Measurements from ENCODE around the gene ACBD5.
"Not testable (repeated sequence)": the region's sequence is repeated elsewhere in the genome, so short reads cannot be mapped to it uniquely, and the experiment has no call there.

Gene ACBD5

DNA sequence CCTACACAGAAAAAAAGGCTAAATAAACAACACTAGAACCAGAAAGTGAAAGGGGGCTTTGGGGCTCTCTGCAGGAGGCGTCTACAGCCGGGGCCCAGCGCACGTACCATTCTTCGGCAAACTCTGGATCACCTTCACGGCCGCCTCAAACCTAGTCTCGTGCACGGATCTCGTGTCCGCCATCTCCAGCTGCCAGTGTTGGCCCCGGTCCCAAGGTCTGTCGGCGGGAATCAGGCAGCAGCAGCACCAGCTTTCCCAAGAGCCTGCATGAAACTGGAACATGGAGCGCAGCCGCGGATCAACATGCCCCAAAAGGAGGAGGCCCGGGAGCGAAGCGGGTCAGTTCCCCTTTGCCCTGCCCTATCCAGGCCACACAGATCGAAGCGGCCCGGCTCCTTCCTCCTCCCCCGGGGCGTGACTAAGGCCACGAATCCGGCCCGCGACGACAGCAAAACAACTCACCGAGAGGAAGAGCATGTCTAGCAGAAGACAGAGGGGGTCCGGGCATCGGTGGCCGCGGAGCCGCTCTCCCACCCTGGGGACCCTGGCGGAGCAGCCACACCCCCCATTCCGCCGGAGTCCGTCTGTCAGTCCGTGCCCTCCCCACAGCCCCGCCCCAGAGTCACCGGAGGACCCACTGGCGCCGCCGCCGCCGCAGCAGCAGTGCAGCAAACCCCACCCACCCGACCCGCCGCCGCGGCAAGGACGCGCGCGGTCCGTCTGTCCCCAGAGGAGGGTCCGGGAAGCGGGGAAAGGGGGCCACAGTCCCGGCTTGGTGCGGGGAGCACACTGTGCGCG, at the start of gene ACBD5:
Gene ACBD5, minus strand, starts transcription at position 586 of the 798 bp plus-strand sequence. Its CDS starts 109 bp downstream, at position 477.
- peak; percentile 83 for DNase-seq (ENCODE audit: low spot score)

GRCh38 chr10:27285093-27285492, 44.5 kb upstream of the ACBD5 start:
- peak; percentile 8 for DNase-seq (ENCODE audit: low spot score)

DNA sequence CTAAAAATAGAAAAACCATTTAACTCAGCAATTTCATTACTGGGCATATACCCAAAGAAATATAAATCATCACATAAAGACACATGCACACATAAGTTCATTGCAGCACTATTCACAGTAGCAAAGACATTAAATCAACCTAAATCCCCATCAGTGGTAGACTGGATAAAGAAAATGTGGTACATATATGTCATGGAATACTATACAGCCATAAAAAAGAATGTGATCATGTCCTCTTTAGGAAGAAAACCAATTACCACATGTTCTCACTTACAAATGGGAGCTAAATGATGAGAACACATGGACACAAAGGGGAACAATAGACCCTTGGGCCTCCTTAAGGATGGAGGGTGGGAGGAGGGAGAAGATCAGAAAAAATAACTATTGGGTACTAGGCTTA, 36.0 kb upstream of the ACBD5 start:
- no peak for DNase-seq (ENCODE audit: low spot score)

GRCh38 chr10:27266025-27266424, 25.4 kb upstream of the ACBD5 start:
- DNase-seq (ENCODE audit: low spot score) = not testable (repeated sequence)

DNA sequence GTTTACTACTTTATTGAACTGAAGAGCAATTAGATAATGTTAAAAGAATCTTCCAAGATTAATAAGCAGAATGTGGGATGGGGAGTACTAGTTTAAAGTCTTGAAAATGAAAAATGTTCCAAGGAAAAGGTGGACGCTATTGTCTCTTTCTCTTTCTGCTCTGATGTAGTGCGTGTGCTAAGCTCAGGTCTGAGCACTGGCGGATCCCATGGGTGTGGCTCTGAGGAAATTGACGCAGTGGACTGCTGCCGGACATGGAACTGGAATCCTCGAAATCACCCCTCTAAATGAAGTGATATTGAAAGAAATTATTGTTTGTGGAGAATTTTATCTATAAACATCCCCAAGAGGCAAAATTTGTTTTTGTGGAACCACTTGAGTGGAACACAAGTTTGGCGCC, 22.2 kb upstream of the ACBD5 start:
- not testable (repeated sequence) for DNase-seq (ENCODE audit: low spot score)

GRCh38 chr10:27258838-27259812, 18.5 kb upstream of the ACBD5 start:
- peak; percentile 18 for DNase-seq (ENCODE audit: low spot score)

DNA sequence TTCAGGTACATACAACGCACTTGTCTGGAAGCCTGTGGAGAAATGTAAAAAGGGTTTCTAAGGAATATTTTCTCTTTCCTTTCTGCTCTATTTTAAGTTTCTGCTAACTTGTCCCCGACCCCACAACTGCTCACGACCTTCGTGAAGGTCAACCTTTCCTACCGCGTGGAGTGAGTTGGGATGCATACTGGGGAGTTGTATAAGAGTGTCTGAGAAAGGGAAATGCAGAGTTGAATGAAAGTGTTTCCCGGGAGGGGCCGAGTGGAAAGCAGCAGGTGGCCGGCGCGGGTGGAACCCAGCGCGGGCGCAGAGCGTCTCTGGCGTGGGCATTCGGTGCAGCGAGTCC, 17.9 kb upstream of the ACBD5 start:
- DNase-seq (ENCODE audit: low spot score) = peak; percentile 9

DNA sequence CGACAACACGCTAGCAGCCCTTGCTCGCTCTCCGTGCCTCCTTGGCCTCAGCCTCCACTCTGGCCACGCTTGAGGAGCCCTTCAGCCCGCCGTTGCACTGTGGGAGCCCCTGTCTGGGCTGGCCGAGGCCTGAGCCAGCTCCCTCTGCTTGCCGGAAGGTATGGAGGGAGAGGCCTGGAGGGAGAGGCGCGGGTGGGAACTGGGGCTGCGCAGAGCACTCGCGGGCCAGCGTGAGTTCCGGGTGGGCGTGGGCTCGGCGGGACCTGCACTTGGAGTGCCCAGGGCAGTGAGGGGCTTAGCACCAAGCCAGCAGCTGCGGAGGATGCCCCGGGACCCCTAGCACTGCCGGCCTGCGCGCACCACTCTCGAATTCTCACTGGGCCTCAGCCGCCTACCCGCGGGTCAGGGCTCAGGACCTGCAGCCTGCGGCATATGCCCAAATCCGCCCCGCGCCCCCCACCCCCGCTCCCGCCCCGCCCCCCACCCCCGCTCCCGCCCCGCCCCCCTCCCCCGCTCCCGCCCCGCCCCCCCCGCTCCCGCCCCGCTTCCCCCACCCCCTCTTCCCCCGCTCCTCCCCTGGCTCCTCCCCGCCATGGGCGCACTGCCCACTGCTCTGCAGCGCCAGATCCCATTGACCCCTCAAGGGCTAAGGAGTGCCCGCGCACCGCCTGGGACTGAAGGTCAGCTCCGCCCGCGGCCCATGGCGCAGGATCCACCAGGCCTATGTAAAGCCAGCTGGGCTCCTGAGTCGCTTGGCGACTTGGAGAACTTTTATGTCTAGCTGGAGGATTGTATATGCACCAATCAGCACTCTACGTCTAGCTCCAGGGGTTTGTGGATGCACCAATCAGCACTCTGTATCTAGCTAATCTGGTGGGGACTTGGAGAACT, 15.9 kb upstream of the ACBD5 start:
- no peak for DNase-seq (ENCODE audit: low spot score)

DNA sequence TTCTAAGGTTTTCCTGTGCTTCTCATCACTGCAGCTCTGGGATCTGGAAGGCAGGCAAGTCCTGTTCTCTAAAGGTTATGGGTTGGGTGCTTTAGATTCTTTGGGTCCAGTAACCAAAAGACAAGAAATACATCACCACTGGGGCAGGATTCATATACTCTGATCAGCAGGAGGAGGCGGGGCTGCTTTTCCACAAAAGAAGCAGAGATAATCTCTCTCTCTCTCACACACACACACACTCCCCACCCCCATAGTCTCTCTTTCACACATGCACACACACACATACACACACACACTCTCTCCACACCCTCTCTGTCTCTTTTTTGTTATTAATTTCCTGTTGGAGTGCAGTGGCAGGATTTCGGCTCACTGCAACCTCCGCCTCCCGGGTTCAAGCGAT, 13.0 kb upstream of the ACBD5 start:
- no peak for DNase-seq (ENCODE audit: low spot score)

- no peak for DNase-seq (ENCODE audit: low spot score)
Observed at GRCh38 chr10:27252267-27253000, 11.8 kb upstream of the ACBD5 start.

- DNase-seq (ENCODE audit: low spot score) = no peak
Observed at GRCh38 chr10:27251554-27251953, 11.0 kb upstream of the ACBD5 start.

DNA sequence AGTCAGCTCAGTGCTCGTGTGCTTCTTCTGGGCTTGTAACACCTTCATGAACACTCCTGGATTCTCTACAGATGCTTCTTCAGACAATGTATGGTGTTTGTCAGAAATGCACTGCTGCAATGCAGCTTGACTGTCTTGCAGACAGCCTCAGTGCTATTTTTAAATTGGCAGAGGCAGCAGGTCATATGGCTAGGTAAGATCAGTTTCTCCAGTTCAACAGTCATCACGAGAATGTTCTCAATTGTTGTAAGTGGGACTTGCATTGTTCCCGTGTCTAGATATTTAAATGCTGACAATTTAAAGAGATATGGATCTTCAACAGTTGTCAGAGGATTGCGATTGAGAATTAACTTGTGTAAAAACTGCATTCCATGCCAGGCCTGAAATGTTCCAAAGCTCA, 7.6 kb upstream of the ACBD5 start:
- DNase-seq (ENCODE audit: low spot score) = no peak

- no peak for DNase-seq (ENCODE audit: low spot score)
Observed at GRCh38 chr10:27247441-27247840, 6.8 kb upstream of the ACBD5 start.

DNA sequence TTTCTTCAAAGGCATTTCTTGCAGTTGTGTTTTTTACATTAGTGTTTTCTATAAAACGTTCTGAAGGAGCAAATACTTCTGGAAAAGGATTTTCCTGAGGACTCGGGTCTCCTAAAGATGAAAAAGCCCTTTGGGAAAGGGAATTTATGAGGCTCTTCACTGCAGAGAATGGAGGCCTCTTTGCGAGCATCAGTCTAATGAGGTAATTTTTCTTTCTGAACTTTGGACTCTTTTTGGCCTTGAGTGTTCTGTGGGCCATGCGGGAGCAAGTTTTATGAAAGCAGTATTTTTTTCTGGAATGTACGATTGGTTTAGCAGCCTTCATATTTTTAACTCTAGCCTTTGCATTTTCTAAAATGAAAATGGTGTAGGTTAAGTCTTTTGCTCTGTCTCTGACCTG, 6.4 kb upstream of the ACBD5 start:
- no peak for DNase-seq (ENCODE audit: low spot score)

DNA sequence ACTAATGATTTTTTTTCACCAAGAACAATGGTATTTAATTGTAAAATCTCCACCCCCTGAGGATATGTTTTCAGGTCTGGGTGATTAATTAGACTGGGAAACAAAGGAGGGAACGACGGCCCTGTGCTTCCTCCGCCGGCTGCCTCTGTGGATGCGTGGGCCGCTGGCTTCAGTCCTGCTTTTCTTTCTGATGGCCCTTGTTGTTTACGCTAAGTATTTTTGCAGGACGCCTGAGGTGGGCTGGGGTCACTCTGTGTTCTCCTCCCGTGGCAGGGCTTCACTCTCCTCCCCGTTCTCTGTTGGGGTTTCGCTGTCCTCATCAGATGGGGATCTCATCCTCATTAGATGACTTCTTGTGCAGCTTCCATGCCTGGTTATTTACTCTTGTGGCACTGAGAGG, 5.2 kb upstream of the ACBD5 start:
- DNase-seq (ENCODE audit: low spot score) = no peak

- no peak for DNase-seq (ENCODE audit: low spot score)
Observed at GRCh38 chr10:27244976-27245375, 4.4 kb upstream of the ACBD5 start.

- peak; percentile 88 for DNase-seq (ENCODE audit: low spot score)
Observed at GRCh38 chr10:27242951-27243551, 2.5 kb upstream of the ACBD5 start.

- DNase-seq (ENCODE audit: low spot score) = no peak
Observed at GRCh38 chr10:27242473-27242950, 1.9 kb upstream of the ACBD5 start.

DNA sequence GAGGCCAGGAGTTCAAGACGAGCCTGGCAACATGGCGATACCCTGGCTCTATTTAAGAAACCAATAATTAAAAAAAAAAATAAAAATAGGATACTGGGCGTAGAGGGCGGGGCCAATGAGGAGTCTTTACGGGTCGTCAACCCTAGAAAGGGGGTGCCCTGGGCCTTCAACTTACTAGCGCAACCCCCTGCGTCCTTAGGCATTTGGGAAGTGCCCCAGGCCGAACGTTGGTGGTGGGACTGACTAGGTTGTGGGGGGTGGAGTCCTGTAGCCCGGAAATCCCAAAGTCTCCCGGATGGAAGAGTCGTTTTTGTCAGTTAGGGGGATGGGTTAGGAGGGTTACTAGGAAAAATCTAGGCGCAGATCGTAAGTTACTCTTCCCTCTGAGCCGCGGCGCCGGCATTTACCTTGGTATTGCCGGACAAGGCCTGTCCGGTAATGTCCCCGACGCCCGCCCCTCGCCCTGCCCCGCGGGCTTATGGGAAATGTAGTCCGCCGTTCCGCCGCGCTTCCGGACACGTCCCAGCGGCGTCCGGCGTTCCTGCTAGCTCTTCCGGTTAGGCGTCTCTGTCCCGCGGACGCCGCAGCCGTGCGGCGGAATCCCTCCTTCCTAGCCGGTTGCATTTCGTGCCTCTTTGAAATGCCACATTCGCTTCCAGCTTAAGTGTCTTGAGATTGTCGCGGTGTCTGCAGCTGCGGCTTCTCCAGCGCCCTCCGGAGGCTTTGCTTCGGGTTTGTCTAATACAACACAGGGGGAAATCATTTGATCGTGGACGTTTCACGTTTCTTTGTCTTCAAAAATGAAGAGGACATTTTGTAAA, 1.3 kb upstream of the ACBD5 start:
- DNase-seq (ENCODE audit: low spot score) = peak; percentile 94
